HCT116 (cell line): ENCODE data around the gene ATAD3A. TPM values are rescaled to one million over a fixed set of nuclear protein-coding genes. Genes with fewer than 3 reads are reported as not detected.
A peak's percentile ranks its signal among the peaks of the same experiment; 100 is the strongest.

Experiments used
- ATAC-seq: fragments of 200-7000 bp; cut with Tn5 transposase; 2 replicates; pipeline ENCODE4 v1.9.1; 2020; ENCODE audit warnings: mild to moderate bottlenecking, moderate library complexity
- BruUV-seq: library from RNA; stranded (reverse); fragments of 400-500 nt; replicated peaks from 2 replicates; lab custom pipeline; 2021; lab: Mats Ljungman, UMichigan
- CTCF ChIA-PET: fragments of 300-600 bp; sonication (Branson Sonifier 250); formaldehyde crosslinking; loops from one replicate; lab custom pipeline; 2021; ENCODE audit warnings: antibody characterized with exemption; lab: Charles Lee
- POLR2A ChIA-PET: fragments of 300-600, 350-600 bp; sonication (Branson Sonifier 250); formaldehyde crosslinking; loops from one replicate; lab custom pipeline; 2021; ENCODE audit warnings: antibody characterized with exemption; lab: Charles Lee
- RAD21 ChIA-PET, 2 experiments: fragments of 300-600 bp; sonication (Branson Sonifier 250); formaldehyde crosslinking; loops; one replicate each; lab custom pipeline; 2023; ENCODE audit warnings: low total read pairs in 2 of 2; ENCODE audit not compliant: uncharacterized antibody in 2 of 2, unreplicated experiment in 2 of 2, low non-redundant PET in 1 of 2; lab: Charles Lee
- DNase-seq: peaks from one replicate; pipeline ENCODE4 v3.0.0-alpha.2; 2010; ENCODE audit warnings: low read depth, low spot score
- H2AFZ ChIP-seq: fragments of 200-600 bp; shearing (Covaris generic), sonication (generic); 2 replicates; pipeline ENCODE4 v1.6.1; 2017; ENCODE audit warnings: low read depth, mixed run types, mixed read lengths, antibody characterized with exemption, low read length; ENCODE audit not compliant: poor library complexity, severe bottlenecking
- H3K27ac ChIP-seq: 2 replicates; pipeline ENCODE4 v1.5.1; 2012; ENCODE audit warnings: low read depth, low read length
- H3K27me3 ChIP-seq: fragments of 200-600 bp; sonication (generic); 2 replicates; pipeline ENCODE4 v1.6.1; 2016; ENCODE audit warnings: mixed run types, low read length, mixed read lengths; ENCODE audit not compliant: insufficient read depth
- H3K36me3 ChIP-seq, 2 experiments: fragments of 200-500 bp in 1 of 2; fragments of 200-600 bp in 1 of 2; sonication (Bioruptor generic) in 1 of 2; sonication (generic) in 1 of 2; 2 replicates each; pipeline versions ENCODE4 v1.5.1 to v1.6.1; 2014 to 2016; ENCODE audit warnings: low read length in 2 of 2, inconsistent platforms in 1 of 2, mixed read lengths in 1 of 2, mixed run types in 1 of 2; ENCODE audit not compliant: insufficient read depth in 2 of 2, control insufficient read depth in 1 of 2
- H3K4me1 ChIP-seq, 2 experiments: fragments of 200-600 bp in 1 of 2; sonication (generic) in 1 of 2; 2 replicates each; pipeline versions ENCODE4 v1.5.1 to v1.6.1; 2012 to 2017; ENCODE audit warnings: low read length in 2 of 2, inconsistent platforms in 1 of 2, mild to moderate bottlenecking in 1 of 2, mixed read lengths in 1 of 2, mixed run types in 1 of 2, moderate library complexity in 1 of 2; ENCODE audit not compliant: insufficient read depth in 2 of 2, control insufficient read depth in 1 of 2
- H3K4me2 ChIP-seq: fragments of 200-600 bp; sonication (generic); 2 replicates; pipeline ENCODE4 v1.6.1; 2017; ENCODE audit warnings: mixed run types, low read length, mixed read lengths
- H3K4me3 ChIP-seq, 2 experiments: fragments of 200-600 bp in 1 of 2; sonication (generic) in 1 of 2; replicated peaks in 1 of 2; 2 replicates each; pipeline ENCODE4 v1.5.1; 2011 to 2016; ENCODE audit warnings: low read length in 2 of 2, control low read depth in 1 of 2, low read depth in 1 of 2, mild to moderate bottlenecking in 1 of 2, mixed read lengths in 1 of 2, mixed run types in 1 of 2
- H3K79me2 ChIP-seq: fragments of 200-600 bp; sonication (generic); 2 replicates; pipeline ENCODE4 v1.6.1; 2017; ENCODE audit warnings: mild to moderate bottlenecking, mixed run types, low read length, moderate library complexity, mixed read lengths; ENCODE audit not compliant: insufficient read depth
- H3K9ac ChIP-seq: fragments of 200-600 bp; sonication (generic); 2 replicates; pipeline ENCODE4 v1.6.1; 2016; ENCODE audit warnings: low read length, mixed read lengths
- H3K9me2 ChIP-seq: fragments of 200-600 bp; sonication (generic), shearing (Covaris generic); 2 replicates; pipeline ENCODE4 v1.6.1; 2017; ENCODE audit warnings: mixed run types, mild to moderate bottlenecking, moderate library complexity; ENCODE audit not compliant: insufficient read depth
- H3K9me3 ChIP-seq, 2 experiments: fragments of 200-500 bp in 1 of 2; fragments of 200-600 bp in 1 of 2; sonication (Bioruptor generic) in 1 of 2; sonication (generic) in 1 of 2; 2 replicates each; pipeline ENCODE4 v1.6.1; 2014 to 2017; ENCODE audit warnings: low read length in 2 of 2, mixed read lengths in 2 of 2, inconsistent platforms in 1 of 2, low read depth in 1 of 2, mild to moderate bottlenecking in 1 of 2, mixed run types in 1 of 2, moderate library complexity in 1 of 2; ENCODE audit not compliant: control insufficient read depth in 1 of 2, insufficient read depth in 1 of 2
- H4K20me1 ChIP-seq: fragments of 200-600 bp; sonication (generic), shearing (Covaris generic); 2 replicates; pipeline ENCODE4 v1.6.1; 2017; ENCODE audit warnings: mixed run types, mild to moderate bottlenecking, moderate library complexity; ENCODE audit not compliant: insufficient read depth
- CEBPB ChIP-seq: IDR thresholded peaks from 2 replicates; pipeline ENCODE4 v1.6.1; 2012; ENCODE audit warnings: low read depth
- EGR1 ChIP-seq: IDR thresholded peaks from 2 replicates; pipeline ENCODE4 v1.6.1; 2012; ENCODE audit warnings: low read depth
- ELF1 ChIP-seq: IDR thresholded peaks from 2 replicates; pipeline ENCODE4 v1.6.1; 2012; ENCODE audit warnings: low read depth, borderline replicate concordance
- EZH2phosphoT487 ChIP-seq: fragments of 200-600 bp; IDR thresholded peaks from 2 replicates; pipeline ENCODE4 v1.6.1; 2018; ENCODE audit warnings: antibody characterized with exemption, borderline replicate concordance
- FOSL1 ChIP-seq: IDR thresholded peaks from 2 replicates; pipeline ENCODE4 v1.6.1; 2012; ENCODE audit warnings: low read depth
- JUND ChIP-seq: IDR thresholded peaks from 2 replicates; pipeline ENCODE4 v1.6.1; 2012
- POLR2A ChIP-seq: IDR thresholded peaks from 2 replicates; pipeline ENCODE4 v1.7.0; 2011; ENCODE audit warnings: borderline replicate concordance; ENCODE audit not compliant: insufficient read depth, insufficient read length; ENCODE audit errors: extremely low read depth
- POLR2AphosphoS5 ChIP-seq: IDR thresholded peaks from 2 replicates; pipeline ENCODE4 v1.6.1; 2011; ENCODE audit warnings: mild to moderate bottlenecking, low read depth, low read length, moderate library complexity
- RAD21 ChIP-seq: IDR thresholded peaks from 2 replicates; pipeline ENCODE4 v1.6.1; 2012; ENCODE audit warnings: low read depth, mild to moderate bottlenecking
- SIN3A ChIP-seq: IDR thresholded peaks from 2 replicates; pipeline ENCODE4 v1.6.1; 2012; ENCODE audit warnings: low read depth
- SP1 ChIP-seq: IDR thresholded peaks from 2 replicates; pipeline ENCODE4 v1.6.1; 2012; ENCODE audit warnings: low read depth
- SRF ChIP-seq: IDR thresholded peaks from 2 replicates; pipeline ENCODE4 v1.6.1; 2012; ENCODE audit warnings: low read depth
- ZNF274 ChIP-seq: fragments of 200-500 bp; sonication (Bioruptor generic); IDR thresholded peaks from 2 replicates; pipeline ENCODE4 v1.6.1; 2014; ENCODE audit warnings: mild to moderate bottlenecking, low read depth, low read length, inconsistent platforms
- intact Hi-C: fragments of 100-400 bp; cut with micrococcal nuclease; formaldehyde crosslinking; loops from 2 replicates; pipeline ENCODE4 v1.10.0; 2022
- total RNA-seq: library from RNA; stranded (reverse); gene quantifications from one replicate; pipeline ENCODE4 v1.2.1, GENCODE V29; 2021; ENCODE audit not compliant: unreplicated experiment
- TF ChIP-seq, protein P1 (sequence below): IDR thresholded peaks from 2 replicates; pipeline ENCODE4 v1.6.1; 2011; ENCODE audit warnings: mild to moderate bottlenecking, low read length, moderate library complexity; ENCODE audit not compliant: insufficient replicate concordance; ENCODE audit errors: extremely low read depth
- TF ChIP-seq, protein P2 (sequence below): IDR thresholded peaks from 2 replicates; pipeline ENCODE4 v1.6.1; 2012
- TF ChIP-seq, protein P3 (sequence below): IDR thresholded peaks from 2 replicates; pipeline ENCODE4 v1.6.1; 2012
- TF ChIP-seq, protein P4 (sequence below): IDR thresholded peaks from 2 replicates; pipeline ENCODE4 v1.6.1; 2012; ENCODE audit warnings: low read depth

The ATAD3A gene
- total RNA-seq, 1 experiment from 2014 or later: 92.3 TPM

DNA sequence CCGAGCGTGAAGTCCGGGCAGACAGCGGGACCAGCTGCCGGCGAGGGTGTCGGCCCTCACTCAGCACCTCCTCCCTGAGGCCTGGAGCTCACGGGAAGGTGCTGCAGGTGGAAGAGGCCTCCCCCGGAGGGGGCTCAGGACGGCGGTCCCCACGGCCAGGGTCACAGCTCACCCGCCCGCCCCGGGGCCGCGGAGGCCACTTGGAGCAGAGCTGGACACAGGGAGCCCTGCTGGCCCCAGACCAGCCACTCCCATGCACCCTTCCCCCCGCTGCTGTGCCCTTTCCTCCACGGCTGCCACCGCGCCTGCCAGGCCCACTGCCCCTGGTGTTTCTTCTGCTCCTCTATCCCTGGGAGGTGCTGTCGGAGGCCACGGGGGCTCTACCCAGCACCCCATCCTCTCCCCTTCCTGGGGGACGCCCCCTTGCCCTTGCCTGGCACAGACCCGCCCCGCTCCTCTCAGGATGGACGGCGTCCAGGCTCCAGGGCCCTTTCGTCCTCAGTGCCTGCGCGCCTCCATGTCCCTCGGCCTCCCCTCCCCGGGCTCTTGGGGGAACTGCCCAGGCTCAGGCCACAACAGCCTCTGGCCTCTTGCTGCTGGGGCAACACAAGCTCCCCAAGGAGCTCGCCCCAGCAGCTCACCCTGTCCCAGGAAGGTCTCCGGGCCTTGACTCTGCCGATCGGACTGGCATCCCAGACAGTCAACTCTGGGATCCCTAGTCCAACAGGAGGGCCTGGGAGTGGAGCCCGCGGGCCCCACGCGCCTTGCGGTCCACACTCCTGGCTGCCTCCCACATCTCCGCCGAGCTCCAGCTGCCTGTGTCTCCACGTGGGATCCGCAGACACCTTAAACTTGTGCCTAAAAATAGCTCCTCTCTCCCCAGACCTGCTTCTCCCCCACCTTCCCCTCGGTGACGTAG, 24.3 kb downstream of the ATAD3A start:
- TF ChIP-seq SP1 (no peak), SIN3A (no peak), ELF1 (no peak), RAD21 (no peak), JUND (no peak), POLR2AphosphoS5 (no peak), ZNF274 (no peak), EZH2phosphoT487 (no peak), FOSL1 (no peak), POLR2A (no peak), EGR1 (no peak), SRF (no peak), CEBPB (no peak)
- TF ChIP-seq, protein P1, sequence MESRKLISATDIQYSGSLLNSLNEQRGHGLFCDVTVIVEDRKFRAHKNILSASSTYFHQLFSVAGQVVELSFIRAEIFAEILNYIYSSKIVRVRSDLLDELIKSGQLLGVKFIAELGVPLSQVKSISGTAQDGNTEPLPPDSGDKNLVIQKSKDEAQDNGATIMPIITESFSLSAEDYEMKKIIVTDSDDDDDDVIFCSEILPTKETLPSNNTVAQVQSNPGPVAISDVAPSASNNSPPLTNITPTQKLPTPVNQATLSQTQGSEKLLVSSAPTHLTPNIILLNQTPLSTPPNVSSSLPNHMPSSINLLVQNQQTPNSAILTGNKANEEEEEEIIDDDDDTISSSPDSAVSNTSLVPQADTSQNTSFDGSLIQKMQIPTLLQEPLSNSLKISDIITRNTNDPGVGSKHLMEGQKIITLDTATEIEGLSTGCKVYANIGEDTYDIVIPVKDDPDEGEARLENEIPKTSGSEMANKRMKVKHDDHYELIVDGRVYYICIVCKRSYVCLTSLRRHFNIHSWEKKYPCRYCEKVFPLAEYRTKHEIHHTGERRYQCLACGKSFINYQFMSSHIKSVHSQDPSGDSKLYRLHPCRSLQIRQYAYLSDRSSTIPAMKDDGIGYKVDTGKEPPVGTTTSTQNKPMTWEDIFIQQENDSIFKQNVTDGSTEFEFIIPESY: no peak
- TF ChIP-seq, protein P2, sequence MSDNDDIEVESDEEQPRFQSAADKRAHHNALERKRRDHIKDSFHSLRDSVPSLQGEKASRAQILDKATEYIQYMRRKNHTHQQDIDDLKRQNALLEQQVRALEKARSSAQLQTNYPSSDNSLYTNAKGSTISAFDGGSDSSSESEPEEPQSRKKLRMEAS: no peak
- TF ChIP-seq, protein P3, sequence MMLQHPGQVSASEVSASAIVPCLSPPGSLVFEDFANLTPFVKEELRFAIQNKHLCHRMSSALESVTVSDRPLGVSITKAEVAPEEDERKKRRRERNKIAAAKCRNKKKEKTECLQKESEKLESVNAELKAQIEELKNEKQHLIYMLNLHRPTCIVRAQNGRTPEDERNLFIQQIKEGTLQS: no peak
- TF ChIP-seq, protein P4, sequence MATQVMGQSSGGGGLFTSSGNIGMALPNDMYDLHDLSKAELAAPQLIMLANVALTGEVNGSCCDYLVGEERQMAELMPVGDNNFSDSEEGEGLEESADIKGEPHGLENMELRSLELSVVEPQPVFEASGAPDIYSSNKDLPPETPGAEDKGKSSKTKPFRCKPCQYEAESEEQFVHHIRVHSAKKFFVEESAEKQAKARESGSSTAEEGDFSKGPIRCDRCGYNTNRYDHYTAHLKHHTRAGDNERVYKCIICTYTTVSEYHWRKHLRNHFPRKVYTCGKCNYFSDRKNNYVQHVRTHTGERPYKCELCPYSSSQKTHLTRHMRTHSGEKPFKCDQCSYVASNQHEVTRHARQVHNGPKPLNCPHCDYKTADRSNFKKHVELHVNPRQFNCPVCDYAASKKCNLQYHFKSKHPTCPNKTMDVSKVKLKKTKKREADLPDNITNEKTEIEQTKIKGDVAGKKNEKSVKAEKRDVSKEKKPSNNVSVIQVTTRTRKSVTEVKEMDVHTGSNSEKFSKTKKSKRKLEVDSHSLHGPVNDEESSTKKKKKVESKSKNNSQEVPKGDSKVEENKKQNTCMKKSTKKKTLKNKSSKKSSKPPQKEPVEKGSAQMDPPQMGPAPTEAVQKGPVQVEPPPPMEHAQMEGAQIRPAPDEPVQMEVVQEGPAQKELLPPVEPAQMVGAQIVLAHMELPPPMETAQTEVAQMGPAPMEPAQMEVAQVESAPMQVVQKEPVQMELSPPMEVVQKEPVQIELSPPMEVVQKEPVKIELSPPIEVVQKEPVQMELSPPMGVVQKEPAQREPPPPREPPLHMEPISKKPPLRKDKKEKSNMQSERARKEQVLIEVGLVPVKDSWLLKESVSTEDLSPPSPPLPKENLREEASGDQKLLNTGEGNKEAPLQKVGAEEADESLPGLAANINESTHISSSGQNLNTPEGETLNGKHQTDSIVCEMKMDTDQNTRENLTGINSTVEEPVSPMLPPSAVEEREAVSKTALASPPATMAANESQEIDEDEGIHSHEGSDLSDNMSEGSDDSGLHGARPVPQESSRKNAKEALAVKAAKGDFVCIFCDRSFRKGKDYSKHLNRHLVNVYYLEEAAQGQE: no peak
- Histone ChIP-seq H3K36me3 (no peaks in the 10 kb centered on the region), H2AFZ (no peak overlapping the region), H4K20me1 (no peaks in the 10 kb centered on the region), H3K4me3 (no peak overlapping the region), H3K4me1 (no peaks in the 10 kb centered on the region), H3K27ac (no peak overlapping the region), H3K27me3 (no peaks in the 10 kb centered on the region), H3K4me2 (no peak overlapping the region), H3K9ac (no peak overlapping the region), H3K9me3 (no peaks in the 10 kb centered on the region), H3K79me2 (no peaks in the 10 kb centered on the region), H3K9me2 (no peaks in the 10 kb centered on the region)
- POLR2A ChIA-PET: no interaction called here
- no peak for DNase-seq
- intact Hi-C loops: no loop called here
- peak; percentile 23 for ATAC-seq
- CTCF ChIA-PET: no interaction called here
- BruUV-seq: no TSS peak
- RAD21 ChIA-PET: no interaction called here
